ENCODE measurements around the gene TRAF3IP1. TPM values are rescaled to one million over a fixed set of nuclear protein-coding genes. Genes with fewer than 3 reads are reported as not detected.

The TRAF3IP1 gene
- total and polyA plus RNA-seq, 3 donors from 2014 or later: 22.1 to 40.9 (median 38.0) TPM

- H3K9me3 ChIP-seq: no peaks in the 10 kb centered on the region
- intact Hi-C loops (cut with DNase I; ENCODE audit: low total_unique reads): no loop called here
- DNase-seq: no peak
- H3K27ac ChIP-seq: no peak overlapping the region
- TF ChIP-seq CTCF (IDR thresholded peaks at IDR 0.05) (no peak), POLR2A (IDR thresholded peaks at IDR 0.05) (no peak)
- peaks cover 3% of the 10 kb centered on the region for H3K4me1 ChIP-seq
- H3K27me3 ChIP-seq: no peaks in the 10 kb centered on the region
- WGBS, 2 donors: 89 to 91% methylated on average over 13 of the region's 13 CpGs
- H3K36me3 ChIP-seq (ENCODE audit: low read depth, missing control alignments): no peaks in the 10 kb centered on the region
- no peak overlapping the region for H3K4me3 ChIP-seq
Measured at GRCh38 chr2:238433941-238434845, 113.9 kb downstream of the TRAF3IP1 start.

- no peak for TF ChIP-seq CTCF (IDR thresholded peaks at IDR 0.05)
- H3K36me3 ChIP-seq (ENCODE audit: low read depth, missing control alignments): no peaks in the 10 kb centered on the region
- no peak overlapping the region for H3K27ac ChIP-seq
- WGBS, 2 donors: 92 to 94% methylated on average over 10 to 24 of the region's 24 CpGs
- H3K4me3 ChIP-seq: no peak overlapping the region
- no peaks in the 10 kb centered on the region for H3K9me3 ChIP-seq
- no peak for DNase-seq
- H3K27me3 ChIP-seq: no peaks in the 10 kb centered on the region
- intact Hi-C loops (cut with DNase I; ENCODE audit: low total_unique reads): no loop called here
- H3K4me1 ChIP-seq: peaks cover 12% of the 10 kb centered on the region
Measured at GRCh38 chr2:238434846-238435751, 114.8 kb downstream of the TRAF3IP1 start.

- intact Hi-C loops (cut with DNase I; ENCODE audit: low total_unique reads): no loop called here
- no peak for TF ChIP-seq POLR2A (IDR thresholded peaks at IDR 0.05)
- TF ChIP-seq CTCF (IDR thresholded peaks at IDR 0.05): no peak
- Histone ChIP-seq H3K4me1 (peaks cover 15% of the 10 kb centered on the region), H3K9me3 (no peaks in the 10 kb centered on the region), H3K27me3 (no peaks in the 10 kb centered on the region), H3K36me3 (ENCODE audit: low read depth, missing control alignments) (no peaks in the 10 kb centered on the region), H3K4me3 (no peak overlapping the region), H3K27ac (no peak overlapping the region)
- 91 to 92% methylated on average over 13 to 20 of the region's 20 CpGs for WGBS, 2 donors
- no peak for DNase-seq
Measured at GRCh38 chr2:238435752-238436096, 115.4 kb downstream of the TRAF3IP1 start.

GRCh38 chr2:238438856-238439849, 118.8 kb downstream of the TRAF3IP1 start:
- WGBS, 2 donors: 54 to 64% methylated on average over 24 of the region's 24 CpGs

More at GRCh38 chr2:238438856-238439849, 118.8 kb downstream of the TRAF3IP1 start:
- H3K27me3 ChIP-seq: no peaks in the 10 kb centered on the region
- no peak overlapping the region for H3K4me3 ChIP-seq
- H3K9me3 ChIP-seq: no peaks in the 10 kb centered on the region
- peaks cover 26% of the 10 kb centered on the region for H3K4me1 ChIP-seq
- no peaks in the 10 kb centered on the region for H3K36me3 ChIP-seq (ENCODE audit: low read depth, missing control alignments)
- peak; percentile 34 for DNase-seq
- TF ChIP-seq CTCF (IDR thresholded peaks at IDR 0.05): no peak
- intact Hi-C loops (cut with DNase I; ENCODE audit: low total_unique reads): no loop called here
- H3K27ac ChIP-seq: peak overlapping the region; percentile 50 to 70

Measured in testis (tissue), 3 donors.